HG03025 (cell line): ENCODE results near the gene GCN1.

Source experiments
- ATAC-seq: cut with Tn5 transposase; IDR thresholded peaks from one replicate; pipeline ENCODE4 v1.9.1; 2021; ENCODE audit warnings: mild to moderate bottlenecking, moderate library complexity; ENCODE audit not compliant: unreplicated experiment, low FRiP score

Gene GCN1

GRCh38 chr12:120098756-120099470 is 95.6 kb downstream of the GCN1 start:
- ATAC-seq: no peak

GRCh38 chr12:120096671-120097202 is 97.8 kb downstream of the GCN1 start:
- ATAC-seq: no peak

GRCh38 chr12:120095736-120096135 is 98.8 kb downstream of the GCN1 start:
- ATAC-seq: no peak

GRCh38 chr12:120095331-120095730 is 99.2 kb downstream of the GCN1 start:
- no peak for ATAC-seq

GRCh38 chr12:120094485-120094884 is 100.0 kb downstream of the GCN1 start:
- no peak for ATAC-seq

- ATAC-seq: no peak
Measured at GRCh38 chr12:120093592-120094355, 100.7 kb downstream of the GCN1 start.

- no peak for ATAC-seq
Measured at GRCh38 chr12:120093336-120093591, 101.3 kb downstream of the GCN1 start.

GRCh38 chr12:120092551-120093335 is 101.8 kb downstream of the GCN1 start:
- ATAC-seq: no peak

- no peak for ATAC-seq
Measured at GRCh38 chr12:120091371-120092090, 103.0 kb downstream of the GCN1 start.

GRCh38 chr12:120090626-120091295 is 103.8 kb downstream of the GCN1 start:
- ATAC-seq: no peak

GRCh38 chr12:120090206-120090605 is 104.3 kb downstream of the GCN1 start:
- ATAC-seq: no peak

GRCh38 chr12:120089796-120090195 is 104.7 kb downstream of the GCN1 start:
- no peak for ATAC-seq

- ATAC-seq: no peak
Measured at GRCh38 chr12:120089105-120089504, 105.4 kb downstream of the GCN1 start.

- peak; percentile 93 for ATAC-seq
Measured at GRCh38 chr12:120086801-120087621, 107.5 kb downstream of the GCN1 start.

- ATAC-seq: no peak
Measured at GRCh38 chr12:120085920-120086645, 108.4 kb downstream of the GCN1 start.

- ATAC-seq: no peak
Measured at GRCh38 chr12:120081641-120082040, 112.9 kb downstream of the GCN1 start.

- no peak for ATAC-seq
Measured at GRCh38 chr12:120079411-120080400, 114.8 kb downstream of the GCN1 start.
